Right renal pelvis (tissue), 4 donors: ENCODE data around the gene NDUFV2. TPM values are rescaled to one million over a fixed set of nuclear protein-coding genes. Genes with fewer than 3 reads are reported as not detected.

ENCODE experiments used
- polyA plus RNA-seq, 4 donors: library from polyadenylated mRNA; unstranded; fragments of 120-200 nt; gene quantifications; one replicate each; pipeline ENCODE4 v1.2.1, GENCODE V29; 2013; ENCODE audit not compliant: insufficient read length in 4 of 4

Gene NDUFV2
- polyA plus RNA-seq, 4 donors: 133 to 163 (median 156) TPM

Other genes with a start within 250 kb of the NDUFV2 start
- gene ANKRD12, start 34.1 kb downstream of the NDUFV2 start, polyA plus RNA-seq: 10 to 100 TPM; 28.1 to 34.3 (median 32.8) TPM
- 100 to 1,000 TPM in 3 of 4 donors, 10 to 100 TPM in 1; 100.0 to 117 (median 113) TPM for gene TWSG1, start 232.1 kb downstream of the NDUFV2 start, polyA plus RNA-seq